Adrenal gland (tissue), 5 donors: Measurements from ENCODE around the gene CAMK2G.

ENCODE experiments used
- CTCF ChIP-seq, 6 experiments: fragments of 450-650 bp in 4 of 6; fragments of 200-600 bp in 2 of 6; sonication (generic) in 1 of 6; IDR thresholded peaks; 1 replicate in 5 of 6; 2 replicates in 1 of 6; pipeline versions ENCODE4 v1.5.1 to v1.8.0; 2016 to 2021; ENCODE audit warnings: antibody characterized with exemption in 6 of 6, mild to moderate bottlenecking in 2 of 6, moderate library complexity in 1 of 6
- POLR2A ChIP-seq, 2 donors: fragments of 450-650 bp; IDR thresholded peaks; one replicate each; pipeline ENCODE4 v1.6.1; 2017; ENCODE audit warnings: antibody characterized with exemption in 2 of 2, mild to moderate bottlenecking in 2 of 2, moderate library complexity in 1 of 2
- donor health status: DM: no; HTN: no; CAD: no.

GRCh38 chr10:73813333-73813732 is 61.0 kb downstream of the CAMK2G start:
- TF ChIP-seq CTCF (IDR thresholded peaks at IDR 0.05) (no peak), POLR2A (IDR thresholded peaks at IDR 0.05) (no peak)
